CD4-positive, alpha-beta T cell treated with Interferon alpha-2 for 1 hour (primary cell): Measurements from ENCODE around the gene MAPK13.

Experiments used
- DNase-seq, 2 donors: peaks; one replicate each; pipeline ENCODE4 v3.0.0-alpha.2; 2020 to 2022

MAPK13 gene

GRCh38 chr6:36160147-36160760 is 29.9 kb downstream of the MAPK13 start:
- DNase-seq: no peak

- peak in 1 of 2 donors; percentile 8 for DNase-seq
Observed at GRCh38 chr6:36169023-36170007, 39.0 kb downstream of the MAPK13 start.

GRCh38 chr6:36170704-36171103 is 40.4 kb downstream of the MAPK13 start:
- no peak for DNase-seq

- no peak for DNase-seq
Observed at GRCh38 chr6:36171573-36171972, 41.3 kb downstream of the MAPK13 start.

GRCh38 chr6:36177166-36177565 is 46.9 kb downstream of the MAPK13 start:
- no peak for DNase-seq

GRCh38 chr6:36178544-36178943 is 48.2 kb downstream of the MAPK13 start:
- no peak for DNase-seq

- no peak for DNase-seq
Observed at GRCh38 chr6:36180126-36180525, 49.8 kb downstream of the MAPK13 start.

- DNase-seq: no peak
Observed at GRCh38 chr6:36184311-36184710, 54.0 kb downstream of the MAPK13 start.

GRCh38 chr6:36186199-36186598 is 55.9 kb downstream of the MAPK13 start:
- no peak for DNase-seq

- DNase-seq: no peak
Observed at GRCh38 chr6:36187446-36187845, 57.1 kb downstream of the MAPK13 start.
